Left ventricle myocardium inferior (tissue), 1 donor: ENCODE data around the gene TDRD12. TPM values are rescaled to one million over a fixed set of nuclear protein-coding genes. Genes with fewer than 3 reads are reported as not detected.

Experiments
- DNase-seq: peaks from one replicate; pipeline ENCODE4 v3.0.0-alpha.2; 2020
- H3K27ac ChIP-seq: fragments of 200-600 bp; replicated peaks from 2 replicates; pipeline ENCODE4 v1.8.0; 2021
- H3K27me3 ChIP-seq: fragments of 200-600 bp; 2 replicates; pipeline ENCODE4 v1.8.0; 2021; ENCODE audit warnings: low read depth
- H3K36me3 ChIP-seq: fragments of 200-600 bp; 2 replicates; pipeline ENCODE4 v1.8.0; 2021
- H3K4me1 ChIP-seq: fragments of 200-600 bp; 2 replicates; pipeline ENCODE4 v1.8.0; 2021
- H3K4me3 ChIP-seq: fragments of 200-600 bp; 2 replicates; pipeline ENCODE4 v1.8.0; 2021; ENCODE audit warnings: mild to moderate bottlenecking, moderate library complexity
- H3K9me3 ChIP-seq: fragments of 200-600 bp; replicated peaks from 2 replicates; pipeline ENCODE4 v1.8.0; 2021
- intact Hi-C: fragments of 100-400 bp; cut with micrococcal nuclease; formaldehyde crosslinking; loops from one replicate; pipeline ENCODE4 v1.11.0; 2022
- total RNA-seq: library from RNA; stranded (reverse); fragmentation: NEBNext Ultra II Directional; extraction: Animal tissue kit (Norgen Biotek cat#: 25700); gene quantifications from one replicate; pipeline ENCODE4 v1.2.1, GENCODE V29; 2021
- TF ChIP-seq, protein P1 (sequence below): fragments of 200-600 bp; IDR thresholded peaks from 2 replicates; pipeline ENCODE4 v1.8.0; 2021; ENCODE audit warnings: antibody characterized with exemption, mild to moderate bottlenecking, borderline replicate concordance
- donor health status: DM: no; HTN: yes; CAD: no; lungs with severe emphysema.

TDRD12 gene
- total RNA-seq, 1 donor from 2014 or later: not detected

GRCh38 chr19:32674931-32675719 lies 44.4 kb upstream of the TDRD12 start, which contains the start of gene ANKRD27:
ANKRD27 (minus strand) TSS chr19:32675180; CDS start chr19:32659015, 16,165 bp downstream.
- H3K27ac ChIP-seq: peak within 1 kb of the TSS; percentile 93
- intact Hi-C loops: no loop called here
- peaks cover 73% of the 10 kb centered on the region for H3K4me1 ChIP-seq
- TF ChIP-seq, protein P1, sequence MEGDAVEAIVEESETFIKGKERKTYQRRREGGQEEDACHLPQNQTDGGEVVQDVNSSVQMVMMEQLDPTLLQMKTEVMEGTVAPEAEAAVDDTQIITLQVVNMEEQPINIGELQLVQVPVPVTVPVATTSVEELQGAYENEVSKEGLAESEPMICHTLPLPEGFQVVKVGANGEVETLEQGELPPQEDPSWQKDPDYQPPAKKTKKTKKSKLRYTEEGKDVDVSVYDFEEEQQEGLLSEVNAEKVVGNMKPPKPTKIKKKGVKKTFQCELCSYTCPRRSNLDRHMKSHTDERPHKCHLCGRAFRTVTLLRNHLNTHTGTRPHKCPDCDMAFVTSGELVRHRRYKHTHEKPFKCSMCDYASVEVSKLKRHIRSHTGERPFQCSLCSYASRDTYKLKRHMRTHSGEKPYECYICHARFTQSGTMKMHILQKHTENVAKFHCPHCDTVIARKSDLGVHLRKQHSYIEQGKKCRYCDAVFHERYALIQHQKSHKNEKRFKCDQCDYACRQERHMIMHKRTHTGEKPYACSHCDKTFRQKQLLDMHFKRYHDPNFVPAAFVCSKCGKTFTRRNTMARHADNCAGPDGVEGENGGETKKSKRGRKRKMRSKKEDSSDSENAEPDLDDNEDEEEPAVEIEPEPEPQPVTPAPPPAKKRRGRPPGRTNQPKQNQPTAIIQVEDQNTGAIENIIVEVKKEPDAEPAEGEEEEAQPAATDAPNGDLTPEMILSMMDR: no peak
- no peaks in the 10 kb centered on the region for H3K9me3 ChIP-seq
- peak within 1 kb of the TSS; percentile 94 for H3K4me3 ChIP-seq
- H3K27me3 ChIP-seq: peaks cover 32% of the 10 kb centered on the region
- H3K36me3 ChIP-seq: peaks cover 4% of the 10 kb centered on the region
- DNase-seq: peak; percentile 98

GRCh38 chr19:32675720-32676185 lies 43.8 kb upstream of the TDRD12 start, which contains the start of gene RGS9BP:
RGS9BP (plus strand) TSS chr19:32675848; CDS start chr19:32676264, 416 bp downstream.
- Histone ChIP-seq H3K4me3 (peak within 1 kb of the TSS; percentile 94), H3K27me3 (peaks cover 32% of the 10 kb centered on the region), H3K4me1 (peaks cover 66% of the 10 kb centered on the region), H3K9me3 (no peaks in the 10 kb centered on the region), H3K36me3 (peaks cover 4% of the 10 kb centered on the region), H3K27ac (peak within 1 kb of the TSS; percentile 93)
- peak; percentile 89 for DNase-seq
- intact Hi-C loops: no loop called here
- TF ChIP-seq, protein P1: no peak

GRCh38 chr19:32676186-32676894 lies 43.2 kb upstream of the TDRD12 start:
- peak overlapping the region; percentile 94 for H3K4me3 ChIP-seq
- H3K4me1 ChIP-seq: peaks cover 60% of the 10 kb centered on the region
- H3K9me3 ChIP-seq: no peaks in the 10 kb centered on the region
- DNase-seq: no peak
- intact Hi-C loops: no loop called here
- peaks cover 3% of the 10 kb centered on the region for H3K36me3 ChIP-seq
- H3K27ac ChIP-seq: peak overlapping the region; percentile 93
- peaks cover 32% of the 10 kb centered on the region for H3K27me3 ChIP-seq
- TF ChIP-seq, protein P1: no peak

DNA sequence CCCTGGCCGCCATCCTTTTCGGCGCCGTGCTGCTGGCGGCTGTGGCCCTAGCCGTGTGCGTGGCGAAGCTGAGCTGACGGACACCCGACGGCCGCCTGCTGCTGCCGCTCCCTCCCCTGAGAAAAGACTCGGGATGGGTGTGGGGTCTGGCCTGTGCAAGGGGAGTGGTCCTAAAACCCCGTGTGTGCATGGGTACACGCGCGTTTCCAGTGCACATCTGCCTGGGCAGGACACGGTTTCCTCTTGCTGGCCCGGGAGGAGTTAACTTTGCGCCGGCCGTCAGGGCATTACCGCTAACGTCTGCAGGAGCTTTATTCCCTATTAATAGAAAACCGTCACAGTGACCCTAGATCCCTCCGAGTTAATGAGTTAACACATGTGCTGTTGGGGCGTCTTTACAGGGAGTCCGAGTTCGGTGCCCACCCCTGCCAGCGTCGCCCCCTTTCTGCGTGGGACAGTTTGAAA lies 42.6 kb upstream of the TDRD12 start:
- DNase-seq: no peak
- Histone ChIP-seq H3K27me3 (peaks cover 32% of the 10 kb centered on the region), H3K27ac (peak overlapping the region; percentile 93), H3K4me3 (peak overlapping the region; percentile 94), H3K4me1 (peaks cover 55% of the 10 kb centered on the region), H3K9me3 (no peaks in the 10 kb centered on the region), H3K36me3 (no peaks in the 10 kb centered on the region)
- intact Hi-C loops: no loop called here
- TF ChIP-seq, protein P1: no peak

DNA sequence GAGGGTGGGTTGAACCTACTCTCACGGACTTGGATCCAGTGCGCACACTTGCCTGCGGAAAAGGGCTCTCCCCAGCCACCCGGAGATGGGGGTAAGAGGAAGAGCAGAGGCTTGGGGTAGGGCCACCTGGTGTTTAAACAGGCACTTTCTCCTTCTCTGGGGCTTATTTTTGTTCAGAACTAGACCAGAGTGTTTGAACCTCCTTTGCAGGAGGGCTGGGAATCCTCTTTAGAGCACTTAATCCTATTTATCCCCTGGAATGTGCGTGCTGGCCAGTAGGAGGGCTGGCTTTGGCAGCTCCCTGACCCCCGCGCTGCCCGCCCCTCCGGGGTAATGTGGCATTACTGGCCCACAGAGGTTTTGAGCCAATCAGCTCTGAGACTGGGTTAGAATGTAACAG lies 41.9 kb upstream of the TDRD12 start:
- TF ChIP-seq, protein P1: peak; percentile 21
- Histone ChIP-seq H3K4me1 (peaks cover 47% of the 10 kb centered on the region), H3K4me3 (peak overlapping the region; percentile 94), H3K9me3 (no peaks in the 10 kb centered on the region), H3K27ac (peak overlapping the region; percentile 93), H3K36me3 (no peaks in the 10 kb centered on the region), H3K27me3 (peaks cover 32% of the 10 kb centered on the region)
- intact Hi-C loops: no loop called here
- DNase-seq: no peak
